ENCODE results near the gene PRAMEF1. TPM values are rescaled to one million over a fixed set of nuclear protein-coding genes. Genes with fewer than 3 reads are reported as not detected.

The PRAMEF1 gene
- total RNA-seq, 1 experiment from 2014 or later, result not detected

- no peak for TF ChIP-seq ZNF532 (CRISPR knock-in tag; IDR thresholded peaks at IDR 0.05; ENCODE audit: borderline replicate concordance)
- TF ChIP-seq GRHL2 (CRISPR knock-in tag; IDR thresholded peaks at IDR 0.05; ENCODE audit: insufficient replicate concordance, severe bottlenecking), result no peak
- TF ChIP-seq MAX (CRISPR knock-in tag; IDR thresholded peaks at IDR 0.05), result no peak
- no peak for TF ChIP-seq JAZF1 (CRISPR knock-in tag; IDR thresholded peaks at IDR 0.05)
- no peak for TF ChIP-seq ZNF423 (CRISPR knock-in tag; IDR thresholded peaks at IDR 0.05)
- TF ChIP-seq ZBTB43 (CRISPR knock-in tag; IDR thresholded peaks at IDR 0.05), result no peak
- no peak for TF ChIP-seq USF1 (CRISPR knock-in tag; IDR thresholded peaks at IDR 0.05)
Measured at GRCh38 chr1:12754738-12755137, 36.5 kb upstream of the PRAMEF1 start (continued).

GRCh38 chr1:12756273-12756672 lies 34.9 kb upstream of the PRAMEF1 start:
- Mint-ChIP-seq H3K27ac (no peak overlapping the region), H3K9me3 (no peaks in the 10 kb centered on the region), H3K4me3 (no peak overlapping the region), H3K4me1 (peaks cover 9% of the 10 kb centered on the region; the same call in 1 of the 2 replicates), H3K36me3 (no peaks in the 10 kb centered on the region), H3K27me3 (ENCODE audit: low read depth) (no peaks in the 10 kb centered on the region; the same call in 1 of the 2 replicates)
- no peak for DNase-seq (ENCODE audit: low spot score)
- no peak for ATAC-seq
- ChIA-PET CTCF (interaction anchor here (0.8 to 1.3 kb wide), 2 partner anchors 481 to 1073 kb away, joined by 3 read pairs; no protein-coding TSS in a partner anchor), POLR2A (no interaction called here)
- TF ChIP-seq FOXP4 (CRISPR knock-in tag; IDR thresholded peaks at IDR 0.05) (no peak), E2F4 (CRISPR knock-in tag; IDR thresholded peaks at IDR 0.05; ENCODE audit: borderline replicate concordance, low read depth) (no peak), TEAD4 (CRISPR knock-in tag; IDR thresholded peaks at IDR 0.05) (no peak), NR1H2 (CRISPR knock-in tag; IDR thresholded peaks at IDR 0.05) (no peak), ZNF219 (CRISPR knock-in tag; IDR thresholded peaks at IDR 0.05; ENCODE audit: borderline replicate concordance) (no peak), CREM (CRISPR knock-in tag; IDR thresholded peaks at IDR 0.05) (no peak), PRDM15 (CRISPR knock-in tag; IDR thresholded peaks at IDR 0.05) (no peak), FOXJ3 (CRISPR knock-in tag; IDR thresholded peaks at IDR 0.05; ENCODE audit: borderline replicate concordance) (no peak), OVOL2 (CRISPR knock-in tag; IDR thresholded peaks at IDR 0.05; ENCODE audit: borderline replicate concordance) (no peak), ZNF138 (CRISPR knock-in tag; conservative IDR thresholded peaks at IDR 0.05) (no peak), ATF2 (CRISPR knock-in tag; IDR thresholded peaks at IDR 0.05; ENCODE audit: borderline replicate concordance, low read depth) (no peak), RELA (CRISPR knock-in tag; IDR thresholded peaks at IDR 0.05; ENCODE audit: borderline replicate concordance) (no peak), FOXP1 (CRISPR knock-in tag; IDR thresholded peaks at IDR 0.05; ENCODE audit: borderline replicate concordance) (no peak), NFE2L1 (CRISPR knock-in tag; IDR thresholded peaks at IDR 0.05) (no peak), TP53 (CRISPR knock-in tag; IDR thresholded peaks at IDR 0.05) (no peak)

Measured in WTC11 (cell line).